GM12875 (cell line): ENCODE data around the gene SON.
"Not testable (repeated sequence)": the region's sequence is repeated elsewhere in the genome, so short reads cannot be mapped to it uniquely, and the experiment has no call there.

Source experiments
- H3K4me3 ChIP-seq: one replicate; pipeline ENCODE4 v1.5.1; 2011; ENCODE audit warnings: low read depth, low read length, control low read depth
- TF ChIP-seq, protein P1 (sequence below): IDR thresholded peaks from 2 replicates; pipeline ENCODE4 v1.5.1; 2011; ENCODE audit warnings: low read depth, mild to moderate bottlenecking, control low read depth, inconsistent platforms, low read length, moderate library complexity, borderline replicate concordance; ENCODE audit not compliant: insufficient read depth

The SON gene

GRCh38 chr21:33562389-33562788 is 19.6 kb downstream of the SON start:
- TF ChIP-seq, protein P1, sequence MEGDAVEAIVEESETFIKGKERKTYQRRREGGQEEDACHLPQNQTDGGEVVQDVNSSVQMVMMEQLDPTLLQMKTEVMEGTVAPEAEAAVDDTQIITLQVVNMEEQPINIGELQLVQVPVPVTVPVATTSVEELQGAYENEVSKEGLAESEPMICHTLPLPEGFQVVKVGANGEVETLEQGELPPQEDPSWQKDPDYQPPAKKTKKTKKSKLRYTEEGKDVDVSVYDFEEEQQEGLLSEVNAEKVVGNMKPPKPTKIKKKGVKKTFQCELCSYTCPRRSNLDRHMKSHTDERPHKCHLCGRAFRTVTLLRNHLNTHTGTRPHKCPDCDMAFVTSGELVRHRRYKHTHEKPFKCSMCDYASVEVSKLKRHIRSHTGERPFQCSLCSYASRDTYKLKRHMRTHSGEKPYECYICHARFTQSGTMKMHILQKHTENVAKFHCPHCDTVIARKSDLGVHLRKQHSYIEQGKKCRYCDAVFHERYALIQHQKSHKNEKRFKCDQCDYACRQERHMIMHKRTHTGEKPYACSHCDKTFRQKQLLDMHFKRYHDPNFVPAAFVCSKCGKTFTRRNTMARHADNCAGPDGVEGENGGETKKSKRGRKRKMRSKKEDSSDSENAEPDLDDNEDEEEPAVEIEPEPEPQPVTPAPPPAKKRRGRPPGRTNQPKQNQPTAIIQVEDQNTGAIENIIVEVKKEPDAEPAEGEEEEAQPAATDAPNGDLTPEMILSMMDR: no peak
- H3K4me3 ChIP-seq: no peak overlapping the region

DNA sequence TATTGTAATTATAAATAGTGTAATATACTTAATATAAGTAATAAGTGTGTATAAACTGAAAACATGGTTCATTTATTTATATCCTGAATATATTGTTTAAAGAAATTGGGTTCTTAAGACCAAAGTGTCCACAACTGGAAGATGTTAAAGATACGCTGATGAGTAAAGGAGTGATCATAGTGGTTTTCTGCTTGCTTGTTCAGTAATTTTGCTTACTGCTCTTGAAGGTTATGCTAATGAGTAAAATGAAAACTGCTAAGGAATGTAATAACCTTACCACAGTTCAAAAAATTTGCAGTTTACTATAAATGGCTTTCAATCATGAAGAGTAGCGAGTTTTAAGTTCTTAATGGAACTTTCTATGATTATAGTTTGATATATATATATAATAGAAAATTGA is 23.7 kb downstream of the SON start:
- TF ChIP-seq, protein P1: no peak
- H3K4me3 ChIP-seq: no peak overlapping the region

DNA sequence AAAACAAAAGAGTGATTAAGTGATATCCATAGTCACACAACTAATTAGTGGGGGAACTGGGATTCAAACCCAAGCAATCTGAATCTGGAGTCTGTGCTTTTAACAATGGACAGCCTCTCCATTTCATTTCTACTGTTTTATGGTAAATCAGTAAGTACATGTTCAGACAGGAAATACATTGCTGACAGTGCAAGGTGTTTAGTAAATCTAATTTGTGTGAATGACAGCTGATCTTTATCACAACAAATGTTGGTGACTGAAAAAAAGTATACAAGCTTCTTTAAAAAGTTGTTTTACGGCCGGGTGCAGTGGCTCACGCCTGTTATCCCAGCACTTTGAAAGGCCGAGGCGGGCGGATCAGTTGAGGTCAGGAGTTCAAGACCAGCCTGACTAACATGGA is 25.1 kb downstream of the SON start:
- TF ChIP-seq, protein P1: no peak
- no peak overlapping the region for H3K4me3 ChIP-seq

DNA sequence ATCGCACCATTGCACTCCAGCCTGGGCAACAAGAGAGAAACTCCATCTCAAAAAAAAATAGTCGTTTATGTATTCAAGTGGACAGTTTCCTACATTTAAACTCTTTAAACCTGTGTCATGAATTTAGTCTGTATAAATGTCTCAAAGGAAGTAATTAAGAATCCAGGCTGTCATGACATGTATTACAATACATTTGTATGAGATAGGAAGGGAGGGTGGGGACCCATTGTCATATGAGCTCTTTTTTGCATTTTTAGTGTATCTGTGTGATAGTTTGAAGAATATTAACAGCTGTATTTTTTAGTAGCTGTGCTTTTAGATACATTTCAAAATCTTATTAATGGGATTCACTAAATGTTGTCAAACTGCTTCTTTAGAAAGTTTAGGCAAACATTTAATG is 25.6 kb downstream of the SON start:
- TF ChIP-seq, protein P1: no peak
- no peak overlapping the region for H3K4me3 ChIP-seq

DNA sequence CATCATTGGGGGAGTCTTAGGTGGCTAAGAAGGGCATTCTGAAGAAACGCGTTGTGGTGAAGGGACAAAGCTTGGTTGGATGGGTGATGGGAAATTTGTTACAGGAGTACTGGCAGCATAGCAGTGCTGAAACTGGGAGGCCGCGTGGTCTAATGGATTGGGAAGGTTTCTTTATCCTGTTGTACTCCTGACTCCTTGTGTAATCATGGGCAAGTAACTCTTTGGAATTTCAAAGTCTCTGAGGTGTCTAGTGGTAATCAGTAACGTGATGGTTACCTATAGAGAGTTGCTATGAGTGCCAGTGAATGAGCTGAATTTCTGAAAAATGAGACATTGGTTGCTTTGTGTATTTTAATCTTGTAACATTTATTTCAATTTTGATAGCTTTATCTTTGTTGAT is 27.2 kb downstream of the SON start:
- TF ChIP-seq, protein P1: no peak
- no peak overlapping the region for H3K4me3 ChIP-seq

DNA sequence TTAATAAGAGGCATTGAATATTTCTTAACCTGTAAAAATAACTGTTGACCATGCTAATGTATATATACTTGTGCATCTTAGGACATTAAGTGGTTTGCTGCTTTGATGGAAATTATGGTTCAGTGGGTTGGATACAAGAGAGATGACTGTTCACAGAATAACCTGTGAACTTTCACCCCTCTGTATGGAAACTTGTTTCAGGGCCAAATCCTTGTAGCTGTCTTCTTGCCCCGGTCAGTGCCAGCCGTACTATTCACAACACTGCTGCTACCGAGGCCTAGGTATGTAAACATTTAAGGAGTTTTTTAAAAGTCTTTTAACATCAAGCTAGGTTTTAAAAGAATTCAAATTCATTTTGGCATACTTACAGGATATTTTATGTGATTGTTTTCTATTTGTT is 29.5 kb downstream of the SON start:
- no peak overlapping the region for H3K4me3 ChIP-seq

DNA sequence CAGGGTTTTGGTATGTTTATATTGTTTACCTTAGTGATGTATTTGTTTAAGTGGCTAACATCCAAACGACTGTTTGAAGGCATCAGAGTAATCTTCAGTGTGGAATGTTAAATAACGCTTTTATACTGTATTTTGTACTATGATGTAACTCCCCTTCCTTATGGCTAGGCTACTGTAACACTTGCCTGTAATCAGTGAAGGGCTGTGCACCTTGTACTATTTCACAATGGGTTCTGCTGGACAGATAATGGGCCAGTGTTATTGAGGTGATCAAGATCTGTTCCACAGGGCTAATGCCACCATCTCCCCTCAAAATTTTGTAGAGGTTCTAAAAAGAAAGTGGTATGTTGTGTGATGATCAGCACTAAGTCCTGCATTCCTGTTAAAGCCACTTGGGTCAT is 33.9 kb downstream of the SON start:
- H3K4me3 ChIP-seq: not testable (repeated sequence)

More for the DNA sequence above, 29.5 kb downstream of the SON start:
- TF ChIP-seq, protein P1: no peak

- H3K4me3 ChIP-seq: no peak overlapping the region
- TF ChIP-seq, protein P1: no peak
Observed at GRCh38 chr21:33578214-33578613, 35.4 kb downstream of the SON start.
